AG09319 (cell line): ENCODE data around the gene SEMA3F.

Source experiments
- DNase-seq: peaks from one replicate; pipeline ENCODE4 v3.0.0-alpha.2; 2010; ENCODE audit warnings: low read depth; ENCODE audit errors: extremely low read depth
- CTCF ChIP-seq: IDR thresholded peaks from 2 replicates; pipeline ENCODE4 v1.5.1; 2011; ENCODE audit warnings: low read depth, mild to moderate bottlenecking, inconsistent platforms, low read length, moderate library complexity

The SEMA3F gene

GRCh38 chr3:50150863-50151686 is 4.0 kb upstream of the SEMA3F start:
- no peak for TF ChIP-seq CTCF

GRCh38 chr3:50151728-50152127 is 3.4 kb upstream of the SEMA3F start:
- DNase-seq: no peak
- TF ChIP-seq CTCF: no peak

More at GRCh38 chr3:50150863-50151686, 4.0 kb upstream of the SEMA3F start:
- no peak for DNase-seq

GRCh38 chr3:50153782-50154475 is 1.2 kb upstream of the SEMA3F start:
- no peak for TF ChIP-seq CTCF
- no peak for DNase-seq

- peak; percentile 5; the same call in 1 of the 2 replicates for TF ChIP-seq CTCF
- DNase-seq: no peak
Observed at GRCh38 chr3:50154476-50154839, 666 bp upstream of the SEMA3F start.

- DNase-seq: no peak
- TF ChIP-seq CTCF: no peak
Observed at GRCh38 chr3:50155491-50155878, 361 bp downstream of the SEMA3F start.

- no peak for DNase-seq
- no peak for TF ChIP-seq CTCF
Observed at GRCh38 chr3:50155891-50156290, 767 bp downstream of the SEMA3F start.

GRCh38 chr3:50156549-50157493 is 1.7 kb downstream of the SEMA3F start:
- no peak for TF ChIP-seq CTCF
- no peak for DNase-seq
